Esophagus (tissue), 2 donors: ENCODE results near the gene LRBA. TPM values are rescaled to one million over a fixed set of nuclear protein-coding genes. Genes with fewer than 3 reads are reported as not detected.

Experiments used
- H3K27ac ChIP-seq, 2 donors: one replicate each; pipeline ENCODE4 v1.5.1; 2013; ENCODE audit warnings: low read depth in 2 of 2, mild to moderate bottlenecking in 2 of 2, inconsistent platforms in 1 of 2, low read length in 1 of 2, moderate library complexity in 1 of 2
- H3K27me3 ChIP-seq, 2 donors: one replicate each; pipeline ENCODE4 v1.6.1; 2013; ENCODE audit warnings: low read length in 2 of 2, control low read depth in 1 of 2, mild to moderate bottlenecking in 1 of 2; ENCODE audit not compliant: insufficient read depth in 2 of 2, control insufficient read depth in 1 of 2
- H3K36me3 ChIP-seq, 2 donors: one replicate each; pipeline ENCODE4 v1.6.1; 2013; ENCODE audit warnings: low read length in 1 of 2; ENCODE audit not compliant: control insufficient read depth in 2 of 2, insufficient read depth in 2 of 2
- H3K4me1 ChIP-seq, 2 donors: one replicate each; pipeline ENCODE4 v1.6.1; 2013; ENCODE audit warnings: low read length in 1 of 2; ENCODE audit not compliant: control insufficient read depth in 2 of 2, insufficient read depth in 2 of 2
- H3K4me3 ChIP-seq, 2 donors: one replicate each; pipeline ENCODE4 v1.5.1; 2013; ENCODE audit warnings: low read length in 2 of 2, mild to moderate bottlenecking in 2 of 2, low read depth in 1 of 2, moderate library complexity in 1 of 2
- H3K9me3 ChIP-seq, 2 donors: one replicate each; pipeline ENCODE4 v1.6.1; 2013; ENCODE audit warnings: mild to moderate bottlenecking in 2 of 2, low read depth in 1 of 2, low read length in 1 of 2, moderate library complexity in 1 of 2; ENCODE audit not compliant: control insufficient read depth in 2 of 2, insufficient read depth in 1 of 2
- WGBS, 2 donors: extraction: QIAGEN DNeasy Blood & Tissue Kit; methylation state at CpG; one replicate each; pipeline ENCODE4 v1.1.7; 2013; 5-methylcytosine and 5-hydroxymethylcytosine counted together
- polyA plus RNA-seq, 2 donors: library from polyadenylated mRNA; stranded (reverse); fragments of 200-250 nt; gene quantifications; one replicate each; pipeline ENCODE4 v1.2.3, GENCODE V29; 2013
- donor health status: healthy with polysubstance abuse.
- donor health status: Bipolar disorder and iron deficiency.

Gene LRBA
- polyA plus RNA-seq, 2 donors: 13.1 to 24.7 TPM

DNA sequence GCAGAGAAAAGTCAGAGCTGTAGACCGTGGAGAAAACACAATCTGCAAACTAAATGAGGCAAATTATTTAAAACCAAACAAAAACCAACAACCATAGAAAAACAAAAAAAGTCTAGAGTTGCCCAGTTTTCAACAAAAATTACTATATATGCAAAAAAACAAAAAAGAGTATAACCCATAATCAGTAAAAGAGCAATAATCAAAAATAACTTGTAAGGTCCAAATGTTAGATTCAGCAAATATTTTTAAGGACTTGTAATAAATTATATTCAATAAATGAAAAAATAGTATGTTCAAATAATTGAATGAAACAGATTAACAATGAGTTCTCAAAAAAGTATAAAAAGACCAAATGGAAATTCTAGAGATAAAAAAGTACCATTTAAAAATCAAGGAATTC is 130.5 kb downstream of the LRBA start:
- Histone ChIP-seq H3K4me3 (no peak overlapping the region), H3K36me3 (peaks cover 0 to 3% of the 10 kb centered on the region in 2 donors), H3K27ac (no peak overlapping the region), H3K27me3 (no peaks in the 10 kb centered on the region), H3K4me1 (no peaks in the 10 kb centered on the region), H3K9me3 (no peaks in the 10 kb centered on the region)
- 96 to 100% methylated on average over 1 of the region's 1 CpG for WGBS, 2 donors

- Histone ChIP-seq H3K36me3 (peaks cover 0 to 3% of the 10 kb centered on the region in 2 donors), H3K4me3 (no peak overlapping the region), H3K27me3 (no peaks in the 10 kb centered on the region), H3K27ac (no peak overlapping the region), H3K9me3 (no peaks in the 10 kb centered on the region), H3K4me1 (no peaks in the 10 kb centered on the region)
- WGBS, 2 donors: 96 to 97% methylated on average over 1 of the region's 1 CpG
These were observed 139.7 kb downstream of the LRBA start for GRCh38 chr4:150875367-150875766.

GRCh38 chr4:150874338-150875226 is 140.5 kb downstream of the LRBA start:
- H3K4me1 ChIP-seq: no peaks in the 10 kb centered on the region
- 78 to 81% methylated on average over 6 of the region's 6 CpGs for WGBS, 2 donors
- H3K27ac ChIP-seq: no peak overlapping the region
- no peaks in the 10 kb centered on the region for H3K27me3 ChIP-seq
- no peak overlapping the region for H3K4me3 ChIP-seq
- no peaks in the 10 kb centered on the region for H3K9me3 ChIP-seq
- no peaks in the 10 kb centered on the region for H3K36me3 ChIP-seq

- H3K4me1 ChIP-seq: no peaks in the 10 kb centered on the region
- H3K27ac ChIP-seq: no peak overlapping the region
- H3K36me3 ChIP-seq: no peaks in the 10 kb centered on the region
- H3K27me3 ChIP-seq: no peaks in the 10 kb centered on the region
- H3K9me3 ChIP-seq: no peaks in the 10 kb centered on the region
- no peak overlapping the region for H3K4me3 ChIP-seq
- 12 to 13% methylated on average over 4 of the region's 4 CpGs for WGBS, 2 donors
These were observed 147.9 kb downstream of the LRBA start for GRCh38 chr4:150867148-150867547.

- Histone ChIP-seq H3K4me3 (no peak overlapping the region), H3K27me3 (no peaks in the 10 kb centered on the region), H3K9me3 (no peaks in the 10 kb centered on the region), H3K27ac (no peak overlapping the region), H3K4me1 (no peaks in the 10 kb centered on the region), H3K36me3 (no peaks in the 10 kb centered on the region)
- WGBS, 2 donors: 81 to 86% methylated on average over 7 of the region's 7 CpGs
These were observed 151.6 kb downstream of the LRBA start for GRCh38 chr4:150863456-150863855.

DNA sequence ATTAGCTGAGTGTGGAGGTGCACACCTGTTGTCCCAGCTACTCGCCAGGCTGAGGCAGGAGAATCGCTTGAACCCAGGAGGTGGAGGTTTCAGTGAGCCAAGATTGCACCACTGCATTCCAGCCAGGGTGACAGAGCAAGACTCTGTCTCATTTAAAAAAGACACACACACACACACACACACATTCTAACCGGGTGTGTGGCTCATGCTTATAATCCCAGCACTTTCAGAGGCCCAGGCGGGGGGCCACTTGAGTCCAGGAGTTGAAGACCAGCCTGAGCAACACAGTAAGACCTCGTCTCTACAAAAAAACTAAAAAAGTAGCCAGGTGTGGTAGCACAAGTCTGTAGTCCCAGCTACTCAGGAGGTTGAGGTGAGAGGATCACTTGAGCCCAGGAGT is 152.3 kb downstream of the LRBA start:
- Histone ChIP-seq H3K27ac (no peak overlapping the region), H3K36me3 (no peaks in the 10 kb centered on the region), H3K4me1 (no peaks in the 10 kb centered on the region), H3K9me3 (no peaks in the 10 kb centered on the region), H3K4me3 (no peak overlapping the region), H3K27me3 (no peaks in the 10 kb centered on the region)
- WGBS, 2 donors: 94% methylated on average over 5 of the region's 5 CpGs

- Histone ChIP-seq H3K4me1 (no peaks in the 10 kb centered on the region), H3K4me3 (no peak overlapping the region), H3K27me3 (no peaks in the 10 kb centered on the region), H3K27ac (no peak overlapping the region), H3K36me3 (no peaks in the 10 kb centered on the region), H3K9me3 (no peaks in the 10 kb centered on the region)
- 37 to 42% methylated on average over 1 of the region's 1 CpG for WGBS, 2 donors
These were observed 155.6 kb downstream of the LRBA start for GRCh38 chr4:150859453-150859852.

DNA sequence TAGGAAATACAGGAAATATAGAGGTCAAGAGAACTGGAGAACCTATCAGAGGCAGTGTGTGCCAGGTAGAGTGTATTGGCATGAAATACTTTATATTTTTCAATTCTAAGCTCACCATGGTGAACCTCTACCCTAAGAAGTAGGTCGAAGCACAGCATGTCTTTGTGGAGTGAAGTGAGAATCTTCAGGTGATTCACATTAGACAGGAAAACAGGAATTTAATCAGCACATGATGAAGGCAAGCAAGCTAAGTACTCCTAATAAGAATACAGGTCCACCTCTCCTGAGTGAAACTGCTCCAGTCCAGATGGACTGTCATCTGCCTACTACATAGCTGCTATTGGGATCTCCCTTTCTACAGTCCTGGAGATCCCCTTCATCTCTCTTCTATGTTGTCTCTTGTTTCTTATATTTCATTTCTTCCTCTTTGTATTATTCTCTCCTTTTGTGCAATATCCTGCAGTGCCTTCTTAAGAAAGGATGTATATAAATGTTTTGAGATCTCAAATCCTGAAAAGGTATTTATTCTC is 159.0 kb downstream of the LRBA start:
- no peaks in the 10 kb centered on the region for H3K9me3 ChIP-seq
- no peak overlapping the region for H3K4me3 ChIP-seq
- WGBS, 2 donors: 98 to 100% methylated on average over 1 of the region's 1 CpG
- no peaks in the 10 kb centered on the region for H3K4me1 ChIP-seq
- H3K27me3 ChIP-seq: no peaks in the 10 kb centered on the region
- H3K36me3 ChIP-seq: peaks cover 0 to 2% of the 10 kb centered on the region in 2 donors
- no peak overlapping the region for H3K27ac ChIP-seq

DNA sequence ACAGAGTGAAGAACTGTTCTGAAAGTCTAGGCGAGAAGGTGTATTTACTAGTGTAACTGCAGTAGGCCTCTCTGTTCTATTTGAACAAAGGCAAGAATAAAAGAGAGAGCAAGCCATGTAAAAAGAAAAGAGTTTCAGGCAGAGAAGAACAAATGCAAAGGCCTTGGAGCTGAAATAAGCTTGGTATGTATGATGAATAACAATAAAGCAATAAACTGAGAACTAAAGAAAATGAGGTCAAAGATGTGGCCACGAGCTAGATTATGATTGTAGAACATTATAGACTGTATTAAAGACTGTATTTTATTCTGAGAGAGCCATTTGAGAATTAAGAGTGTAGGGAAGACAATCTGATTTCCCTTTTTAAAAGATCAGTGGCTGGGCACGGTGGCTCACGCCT is 160.5 kb downstream of the LRBA start:
- no peak overlapping the region for H3K27ac ChIP-seq
- H3K36me3 ChIP-seq: peaks cover 0 to 2% of the 10 kb centered on the region in 2 donors
- H3K4me3 ChIP-seq: no peak overlapping the region
- 94 to 96% methylated on average over 4 of the region's 4 CpGs for WGBS, 2 donors
- no peaks in the 10 kb centered on the region for H3K27me3 ChIP-seq
- no peaks in the 10 kb centered on the region for H3K9me3 ChIP-seq
- H3K4me1 ChIP-seq: no peaks in the 10 kb centered on the region

- 70 to 91% methylated on average over 2 of the region's 2 CpGs for WGBS, 2 donors
- H3K27ac ChIP-seq: no peak overlapping the region
- H3K27me3 ChIP-seq: no peaks in the 10 kb centered on the region
- H3K4me3 ChIP-seq: no peak overlapping the region
- no peaks in the 10 kb centered on the region for H3K9me3 ChIP-seq
- H3K36me3 ChIP-seq: peaks cover 0 to 2% of the 10 kb centered on the region in 2 donors
- no peaks in the 10 kb centered on the region for H3K4me1 ChIP-seq
These were observed 161.2 kb downstream of the LRBA start for GRCh38 chr4:150853882-150854281.
